ENCODE data around the gene CLDN20. TPM values are rescaled to one million over a fixed set of nuclear protein-coding genes. Genes with fewer than 3 reads are reported as not detected.
"Not testable (repeated sequence)": the region's sequence is repeated elsewhere in the genome, so short reads cannot be mapped to it uniquely, and the experiment has no call there.

Gene CLDN20
- polyA plus RNA-seq, 3 donors, result not detected

GRCh38 chr6:155262655-155263054 lies 1.2 kb upstream of the CLDN20 start:
- H3K27ac ChIP-seq (ENCODE audit: low read depth, low read length), result no peak overlapping the region
- 93 to 99% (median 98%) methylated on average over 4 of the region's 4 CpGs for WGBS, 3 donors

DNA sequence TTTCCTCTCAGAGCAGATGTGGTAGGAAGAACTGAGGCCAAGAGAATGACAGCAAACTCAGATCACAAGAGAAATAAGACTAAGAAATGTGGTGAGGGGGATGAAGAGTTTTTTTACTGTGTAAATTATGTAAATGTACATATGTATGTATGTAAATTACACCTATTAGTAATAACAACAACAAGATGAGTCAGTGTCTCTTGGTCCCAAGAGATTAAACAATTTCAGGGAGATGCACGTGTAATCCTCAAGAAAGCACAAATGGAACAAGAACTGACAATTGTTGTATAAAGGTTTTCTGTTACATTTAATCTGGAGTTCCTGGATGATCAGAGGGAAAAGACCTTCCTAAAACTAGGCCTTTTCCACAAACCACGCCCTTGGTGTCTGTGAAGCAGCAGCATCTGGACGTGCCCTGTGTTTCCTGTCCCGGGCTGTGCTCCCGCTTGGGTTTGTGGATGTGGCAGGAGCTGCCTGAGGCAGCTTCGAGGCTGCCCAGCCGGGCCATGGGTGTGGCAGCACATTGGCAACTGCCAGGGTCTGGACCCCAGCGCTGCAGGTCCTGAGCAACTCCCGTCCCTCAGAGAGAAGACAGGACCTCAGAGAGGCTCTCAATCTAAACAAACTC lies 994 bp downstream of the CLDN20 start:
- no peak overlapping the region for H3K27ac ChIP-seq (ENCODE audit: low read depth, low read length)
- WGBS, 3 donors, result 74 to 83% (median 79%) methylated on average over 9 of the region's 9 CpGs

- no peak overlapping the region for H3K27ac ChIP-seq (ENCODE audit: low read depth, low read length)
- WGBS, 3 donors, result 88 to 97% (median 96%) methylated on average over 4 of the region's 4 CpGs
Measured at GRCh38 chr6:155265843-155266535, 2.2 kb downstream of the CLDN20 start.

DNA sequence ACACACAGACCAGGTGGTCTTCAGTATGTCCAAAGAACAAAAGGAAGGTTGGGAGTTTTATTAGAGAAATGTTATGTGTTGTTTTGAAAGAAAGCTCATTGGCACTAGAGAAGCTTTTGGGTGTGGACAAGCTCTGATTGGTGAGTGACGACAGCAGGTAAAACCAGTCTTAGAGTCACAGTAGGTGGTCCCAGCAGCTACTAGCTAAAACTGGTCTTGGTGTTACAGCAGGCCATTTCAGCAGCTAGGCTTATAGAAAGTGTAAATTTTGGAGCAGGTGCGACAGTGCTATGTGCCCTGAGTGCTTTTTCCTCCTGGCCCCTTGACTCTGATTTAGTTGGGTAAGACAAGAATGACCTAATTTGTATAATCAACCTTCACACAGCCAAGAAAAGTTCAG lies 3.6 kb downstream of the CLDN20 start:
- WGBS, 3 donors, result 95 to 100% (median 98%) methylated on average over 2 of the region's 2 CpGs
- H3K27ac ChIP-seq (ENCODE audit: low read depth, low read length), result no peak overlapping the region

DNA sequence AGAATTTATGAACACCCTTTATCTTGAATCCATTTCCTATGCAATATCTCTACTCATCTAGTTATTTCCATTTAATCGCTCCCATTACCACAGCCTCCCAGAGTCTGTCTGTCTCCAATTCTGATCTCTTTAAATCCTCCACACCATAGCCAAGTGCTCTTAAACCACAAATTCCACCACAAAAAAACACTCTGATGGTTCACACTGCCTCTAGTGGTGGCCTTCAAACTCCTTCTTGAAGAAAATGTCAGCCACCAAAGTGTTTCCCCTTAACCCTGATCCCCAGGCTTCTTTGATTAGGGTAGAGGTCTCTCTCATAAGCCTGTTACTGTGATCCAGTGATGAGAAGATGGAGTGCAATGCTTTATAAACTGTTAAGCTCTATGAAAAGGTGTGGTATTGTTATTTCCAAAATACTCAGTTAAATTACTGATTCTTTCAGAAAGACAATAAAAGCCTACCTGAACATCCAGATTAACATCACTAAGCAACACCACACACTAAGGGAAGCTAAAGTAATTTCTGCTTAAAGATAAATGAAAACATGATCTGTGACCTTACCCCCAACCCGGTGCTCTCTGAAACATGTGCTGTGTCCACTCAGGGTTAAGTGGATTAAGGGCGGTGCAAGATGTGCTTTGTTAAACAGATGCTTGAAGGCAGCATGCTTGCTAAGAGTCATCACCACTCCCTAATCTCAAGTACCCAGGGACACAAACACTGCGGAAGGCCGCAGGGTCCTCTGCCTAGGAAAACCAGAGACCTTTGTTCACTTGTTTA lies 4.5 kb downstream of the CLDN20 start:
- WGBS, 3 donors, result 85 to 91% (median 90%) methylated on average over 3 of the region's 5 CpGs
- H3K27ac ChIP-seq (ENCODE audit: low read depth, low read length), result not testable (repeated sequence)

- no peak overlapping the region for H3K27ac ChIP-seq (ENCODE audit: low read depth, low read length)
- WGBS, 3 donors, result 66 to 83% (median 78%) methylated on average over 3 of the region's 3 CpGs
Measured at GRCh38 chr6:155269765-155270164, 6.0 kb downstream of the CLDN20 start.

DNA sequence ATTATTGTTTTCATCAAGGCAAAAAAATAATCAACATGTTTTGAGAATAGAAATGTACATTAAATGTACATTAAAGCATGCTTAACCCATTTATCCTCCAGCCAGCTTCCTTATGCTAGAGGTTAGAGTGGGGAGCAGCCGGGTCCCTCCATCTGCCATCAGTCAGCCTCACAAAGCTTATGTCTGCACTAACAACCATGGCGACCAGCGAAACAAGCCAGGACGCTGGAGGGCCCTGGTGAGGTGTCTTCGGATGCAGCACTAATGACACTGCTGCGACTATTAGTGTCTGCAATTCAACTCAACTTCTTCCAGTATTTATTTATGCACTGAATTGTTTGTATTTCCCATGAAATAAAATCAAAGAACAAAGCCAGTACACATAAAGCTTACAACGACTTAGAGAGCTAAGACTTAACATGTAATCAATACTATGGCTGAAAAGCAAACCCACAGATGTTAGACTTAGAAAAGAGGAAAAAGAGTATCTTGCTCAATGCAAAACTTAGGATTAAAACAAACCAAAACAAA lies 6.8 kb downstream of the CLDN20 start:
- WGBS, 3 donors, result 78 to 94% (median 92%) methylated on average over 7 of the region's 7 CpGs
- H3K27ac ChIP-seq (ENCODE audit: low read depth, low read length), result no peak overlapping the region

GRCh38 chr6:155271145-155271544 lies 7.3 kb downstream of the CLDN20 start:
- no peak overlapping the region for H3K27ac ChIP-seq (ENCODE audit: low read depth, low read length)

- no peak overlapping the region for H3K27ac ChIP-seq (ENCODE audit: low read depth, low read length)
- 81 to 85% (median 84%) methylated on average over 8 of the region's 8 CpGs for WGBS, 3 donors
Measured at GRCh38 chr6:155272353-155273232, 8.8 kb downstream of the CLDN20 start.

DNA sequence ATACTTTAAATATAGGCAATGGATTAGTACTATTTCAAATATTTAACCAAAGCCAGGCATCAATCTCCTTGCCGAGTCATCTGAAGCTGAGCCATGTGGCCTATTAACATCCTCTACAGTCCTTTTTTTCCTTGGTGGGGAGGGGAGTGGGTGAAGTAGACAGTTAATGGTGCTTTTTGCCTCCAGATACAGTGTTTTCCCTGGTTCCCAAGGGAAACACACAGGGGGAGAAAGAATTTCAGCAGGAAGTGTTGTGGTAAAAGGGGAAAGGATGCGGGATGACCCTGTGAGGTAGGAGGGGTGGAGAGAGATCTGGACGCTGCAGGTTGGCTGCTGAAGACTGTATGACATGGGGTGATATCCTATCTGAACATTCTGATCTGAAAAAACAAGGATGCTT lies 9.6 kb downstream of the CLDN20 start:
- H3K27ac ChIP-seq (ENCODE audit: low read depth, low read length), result no peak overlapping the region

DNA sequence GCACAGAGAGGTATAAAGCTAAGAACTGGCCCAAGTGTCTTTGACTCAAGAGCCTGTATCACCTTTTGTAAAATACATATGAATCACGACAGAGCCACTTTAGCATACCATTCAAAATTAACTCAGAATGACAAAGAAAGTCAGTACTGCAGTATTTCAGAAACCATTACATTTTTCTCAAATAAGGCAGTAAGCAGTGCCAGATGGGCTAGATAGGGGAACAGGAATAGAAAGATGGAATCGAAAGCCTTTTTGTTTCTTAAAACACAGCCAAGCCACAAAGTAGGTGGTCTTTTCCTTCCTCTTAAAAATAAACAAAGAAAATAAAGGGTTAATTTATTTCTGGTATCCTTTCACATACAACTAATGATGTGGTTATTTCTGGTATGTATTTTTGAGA lies 10.3 kb downstream of the CLDN20 start:
- 43 to 74% (median 53%) methylated on average over 2 of the region's 2 CpGs for WGBS, 3 donors
- H3K27ac ChIP-seq (ENCODE audit: low read depth, low read length), result no peak overlapping the region

More for the DNA sequence above, 9.6 kb downstream of the CLDN20 start:
- WGBS, 3 donors, result 50 to 59% (median 59%) methylated on average over 3 of the region's 3 CpGs

GRCh38 chr6:155274533-155274932 lies 10.7 kb downstream of the CLDN20 start:
- 78 to 86% (median 85%) methylated on average over 1 of the region's 1 CpG for WGBS, 3 donors
- H3K27ac ChIP-seq (ENCODE audit: low read depth, low read length), result no peak overlapping the region

DNA sequence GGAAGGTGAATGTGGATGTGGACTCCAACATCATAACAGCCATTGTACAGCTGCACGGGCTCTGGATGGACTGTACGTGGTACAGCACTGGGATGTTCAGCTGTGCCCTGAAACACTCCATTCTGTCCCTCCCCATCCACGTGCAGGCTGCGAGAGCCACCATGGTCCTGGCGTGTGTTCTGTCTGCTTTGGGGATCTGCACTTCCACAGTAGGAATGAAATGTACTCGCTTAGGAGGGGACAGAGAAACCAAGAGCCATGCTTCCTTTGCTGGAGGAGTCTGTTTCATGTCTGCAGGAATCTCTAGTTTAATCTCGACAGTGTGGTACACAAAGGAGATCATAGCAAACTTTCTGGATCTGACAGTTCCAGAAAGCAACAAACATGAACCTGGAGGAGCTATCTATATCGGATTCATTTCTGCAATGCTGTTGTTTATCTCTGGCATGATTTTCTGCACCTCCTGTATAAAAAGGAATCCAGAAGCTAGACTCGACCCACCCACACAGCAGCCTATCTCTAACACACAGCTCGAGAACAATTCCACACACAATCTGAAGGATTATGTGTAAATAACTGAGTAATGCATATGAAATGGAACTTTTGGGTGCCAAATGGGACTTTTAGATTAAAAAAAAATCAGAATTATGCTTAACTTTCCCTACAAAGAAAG lies 12.1 kb downstream of the CLDN20 start:
- WGBS, 3 donors, result 71 to 76% (median 74%) methylated on average over 10 of the region's 10 CpGs

DNA sequence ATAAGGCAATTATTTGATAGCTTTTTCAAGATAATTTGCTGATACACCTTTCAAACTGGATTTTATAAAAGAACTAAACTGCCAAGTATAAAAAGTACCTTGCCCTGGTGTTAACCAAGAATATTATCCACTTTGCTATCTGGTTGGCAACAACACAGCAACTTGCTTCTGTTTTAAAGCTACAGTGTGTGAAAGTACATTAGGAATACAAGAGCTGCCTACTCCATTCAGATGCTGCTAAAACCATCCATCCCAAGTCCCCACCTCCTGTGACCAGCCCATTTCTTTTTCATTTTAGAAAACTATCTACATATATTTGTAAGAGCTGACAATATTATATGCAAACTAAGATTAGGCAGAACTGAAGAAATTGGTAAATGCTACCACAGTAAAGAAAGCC lies 12.8 kb downstream of the CLDN20 start:
- H3K27ac ChIP-seq (ENCODE audit: low read depth, low read length), result no peak overlapping the region

More for the DNA sequence above, 12.1 kb downstream of the CLDN20 start:
- H3K27ac ChIP-seq (ENCODE audit: low read depth, low read length), result no peak overlapping the region

GRCh38 chr6:155278319-155279049 lies 14.7 kb downstream of the CLDN20 start:
- H3K27ac ChIP-seq (ENCODE audit: low read depth, low read length), result no peak overlapping the region
- 94 to 95% (median 94%) methylated on average over 5 of the region's 5 CpGs for whole genome bisulfite sequencing, 3 donors

- WGBS, 3 donors, result 88 to 94% (median 93%) methylated on average over 4 of the region's 4 CpGs
Measured at GRCh38 chr6:155284775-155285174, 21.0 kb downstream of the CLDN20 start.

DNA sequence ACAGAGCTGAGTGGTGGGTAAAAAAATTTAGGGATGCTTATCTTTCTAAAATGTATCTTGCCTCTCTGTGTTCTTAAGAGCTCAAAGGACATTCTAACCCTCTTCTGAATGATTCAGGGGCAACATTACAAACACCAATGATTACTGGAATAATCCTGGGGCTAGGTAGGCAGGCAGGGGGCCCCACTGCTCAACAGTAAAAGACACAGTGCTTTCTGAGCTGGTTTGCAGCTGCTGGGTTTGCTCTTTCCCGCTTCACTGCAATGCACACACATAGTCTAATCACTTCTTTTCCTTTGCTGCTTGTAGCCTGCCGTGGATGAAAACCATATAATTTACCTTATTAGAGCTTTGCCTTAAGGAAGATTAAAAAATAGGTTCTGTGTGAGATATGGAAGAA lies 23.9 kb downstream of the CLDN20 start:
- H3K27ac ChIP-seq (ENCODE audit: low read depth, low read length), result no peak overlapping the region
- 84 to 91% (median 90%) methylated on average over 2 of the region's 2 CpGs for WGBS, 3 donors

More at GRCh38 chr6:155284775-155285174, 21.0 kb downstream of the CLDN20 start:
- H3K27ac ChIP-seq (ENCODE audit: low read depth, low read length), result no peak overlapping the region
